WTC11 (cell line): Measurements from ENCODE around the gene C1S. TPM values are rescaled to one million over a fixed set of nuclear protein-coding genes. Genes with fewer than 3 reads are reported as not detected.
"Not testable (repeated sequence)": the region's sequence is repeated elsewhere in the genome, so short reads cannot be mapped to it uniquely, and the experiment has no call there.

Experiments used
- ATAC-seq: fragments of 200-7000 bp; cut with Tn5 transposase; 2 replicates; pipeline ENCODE4 v1.10.0; 2021; ENCODE audit warnings: mild to moderate bottlenecking, moderate library complexity
- CTCF ChIA-PET: fragments of 300-600 bp; sonication (Branson Sonifier 250); formaldehyde crosslinking; loops from one replicate; lab custom pipeline; 2021; ENCODE audit warnings: antibody characterized with exemption; lab: Charles Lee
- POLR2A ChIA-PET: fragments of 350-600 bp; sonication (Branson Sonifier 250); formaldehyde crosslinking; loops from one replicate; lab custom pipeline; 2021; ENCODE audit warnings: antibody characterized with exemption; lab: Charles Lee
- DNase-seq: peaks from one replicate; pipeline ENCODE4 v3.0.0; 2021; ENCODE audit warnings: low spot score
- H3K27ac Mint-ChIP-seq: 2 replicates; pipeline ENCODE4 v1.8.0; 2021; ENCODE audit warnings: mixed read lengths
- H3K27me3 Mint-ChIP-seq: 2 replicates; pipeline ENCODE4 v1.8.0; 2021; ENCODE audit warnings: low read depth, mild to moderate bottlenecking, moderate library complexity, mixed read lengths
- H3K36me3 Mint-ChIP-seq: 2 replicates; pipeline ENCODE4 v1.8.0; 2021; ENCODE audit warnings: mixed read lengths
- H3K4me1 Mint-ChIP-seq: 2 replicates; pipeline ENCODE4 v1.8.0; 2022; ENCODE audit warnings: mixed read lengths
- H3K4me3 Mint-ChIP-seq: 2 replicates; pipeline ENCODE4 v1.8.0; 2021; ENCODE audit warnings: mild to moderate bottlenecking, moderate library complexity, mixed read lengths
- H3K9me3 Mint-ChIP-seq: 2 replicates; pipeline ENCODE4 v1.8.0; 2021; ENCODE audit warnings: mixed read lengths
- ATF1 ChIP-seq: sonication (generic); formaldehyde crosslinking; IDR thresholded peaks from 2 replicates; pipeline ENCODE4 v1.8.1; 2023; ENCODE audit warnings: mild to moderate bottlenecking, moderate library complexity, missing genetic modification reagents
- ATF2 ChIP-seq: sonication (generic); formaldehyde crosslinking; IDR thresholded peaks from 2 replicates; pipeline ENCODE4 v1.8.1; 2022; ENCODE audit warnings: low read depth, missing genetic modification reagents, borderline replicate concordance
- E2F5 ChIP-seq: sonication (generic); formaldehyde crosslinking; IDR thresholded peaks from 2 replicates; pipeline ENCODE4 v1.8.1; 2022; ENCODE audit warnings: mild to moderate bottlenecking, moderate library complexity, missing genetic modification reagents
- ELF4 ChIP-seq: sonication (generic); formaldehyde crosslinking; IDR thresholded peaks from 2 replicates; pipeline ENCODE4 v1.8.1; 2022; ENCODE audit warnings: low read depth, mild to moderate bottlenecking, moderate library complexity, missing genetic modification reagents
- ERG ChIP-seq: fragments of 250-450 bp; sonication (Bioruptor Pico); IDR thresholded peaks from 2 replicates; pipeline ENCODE4 v1.8.0; 2021; ENCODE audit warnings: mild to moderate bottlenecking
- ETV6 ChIP-seq: sonication (generic); formaldehyde crosslinking; IDR thresholded peaks from 2 replicates; pipeline ENCODE4 v1.8.1; 2022; ENCODE audit warnings: mild to moderate bottlenecking, missing genetic modification reagents
- FOXJ3 ChIP-seq: sonication (generic); formaldehyde crosslinking; IDR thresholded peaks from 2 replicates; pipeline ENCODE4 v1.9.0; 2021; ENCODE audit warnings: missing genetic modification reagents, mild to moderate bottlenecking, borderline replicate concordance
- GRHL2 ChIP-seq: fragments of 250-450 bp; sonication (Bioruptor Pico); IDR thresholded peaks from 2 replicates; pipeline ENCODE4 v1.8.0; 2022; ENCODE audit warnings: mild to moderate bottlenecking, moderate library complexity; ENCODE audit not compliant: insufficient replicate concordance, severe bottlenecking
- HMGA2 ChIP-seq: fragments of 250-450 bp; sonication (Bioruptor Pico); IDR thresholded peaks from 2 replicates; pipeline ENCODE4 v1.4.0; 2021; ENCODE audit warnings: mild to moderate bottlenecking, moderate library complexity
- NR2C2 ChIP-seq: sonication (generic); formaldehyde crosslinking; IDR thresholded peaks from 2 replicates; pipeline ENCODE4 v1.8.0; 2022; ENCODE audit warnings: mild to moderate bottlenecking, missing genetic modification reagents
- NR3C1 ChIP-seq: sonication (generic); formaldehyde crosslinking; conservative IDR thresholded peaks from 2 replicates; pipeline ENCODE4 v1.8.1; 2023; ENCODE audit warnings: low read depth, mild to moderate bottlenecking, missing genetic modification reagents
- PRRX2 ChIP-seq: fragments of 250-450 bp; sonication (Bioruptor Pico); IDR thresholded peaks from 2 replicates; pipeline ENCODE4 v1.8.0; 2021; ENCODE audit warnings: mild to moderate bottlenecking
- RELA ChIP-seq: sonication (generic); formaldehyde crosslinking; IDR thresholded peaks from 2 replicates; pipeline ENCODE4 v1.8.1; 2022; ENCODE audit warnings: missing genetic modification reagents, mild to moderate bottlenecking, borderline replicate concordance
- RORB ChIP-seq: fragments of 250-450 bp; sonication (Bioruptor Pico); IDR thresholded peaks from 2 replicates; pipeline ENCODE4 v1.9.0; 2021; ENCODE audit warnings: mild to moderate bottlenecking
- SMAD3 ChIP-seq: sonication (generic); formaldehyde crosslinking; IDR thresholded peaks from 2 replicates; pipeline ENCODE4 v1.8.0; 2022; ENCODE audit warnings: missing genetic modification reagents, mild to moderate bottlenecking, borderline replicate concordance
- SOX15 ChIP-seq: fragments of 250-450 bp; sonication (Bioruptor Pico); IDR thresholded peaks from 2 replicates; pipeline ENCODE4 v1.9.0; 2021; ENCODE audit warnings: mild to moderate bottlenecking
- TCF7 ChIP-seq: sonication (generic); formaldehyde crosslinking; IDR thresholded peaks from 2 replicates; pipeline ENCODE4 v1.8.0; 2022; ENCODE audit warnings: mild to moderate bottlenecking, low read depth, missing genetic modification reagents, moderate library complexity
- ZNF121 ChIP-seq: sonication (generic); formaldehyde crosslinking; IDR thresholded peaks from 2 replicates; pipeline ENCODE4 v1.8.0; 2023; ENCODE audit warnings: missing genetic modification reagents
- ZNF263 ChIP-seq: sonication (generic); formaldehyde crosslinking; IDR thresholded peaks from 2 replicates; pipeline ENCODE4 v1.8.1; 2022; ENCODE audit warnings: low read depth, mild to moderate bottlenecking, moderate library complexity, missing genetic modification reagents
- ZNF317 ChIP-seq: sonication (generic); formaldehyde crosslinking; IDR thresholded peaks from 2 replicates; pipeline ENCODE4 v1.8.1; 2023; ENCODE audit warnings: low read depth, mild to moderate bottlenecking, moderate library complexity, missing genetic modification reagents, borderline replicate concordance
- ZNF416 ChIP-seq: fragments of 250-450 bp; sonication (Bioruptor Pico); IDR thresholded peaks from 2 replicates; pipeline ENCODE4 v1.9.0; 2021; ENCODE audit warnings: mild to moderate bottlenecking, inconsistent platforms
- total RNA-seq: library from RNA; stranded (reverse); gene quantifications from 3 replicates; pipeline ENCODE4 v1.2.3, GENCODE V29; 2021
- TF ChIP-seq, protein P1 (sequence below): fragments of 250-450 bp; sonication (Bioruptor Pico); IDR thresholded peaks from 2 replicates; pipeline ENCODE4 v1.9.0; 2021; ENCODE audit warnings: moderate library complexity, mild to moderate bottlenecking, inconsistent platforms, borderline replicate concordance

The C1S gene
- total RNA-seq, 1 experiment from 2014 or later, result 7.6 TPM

DNA sequence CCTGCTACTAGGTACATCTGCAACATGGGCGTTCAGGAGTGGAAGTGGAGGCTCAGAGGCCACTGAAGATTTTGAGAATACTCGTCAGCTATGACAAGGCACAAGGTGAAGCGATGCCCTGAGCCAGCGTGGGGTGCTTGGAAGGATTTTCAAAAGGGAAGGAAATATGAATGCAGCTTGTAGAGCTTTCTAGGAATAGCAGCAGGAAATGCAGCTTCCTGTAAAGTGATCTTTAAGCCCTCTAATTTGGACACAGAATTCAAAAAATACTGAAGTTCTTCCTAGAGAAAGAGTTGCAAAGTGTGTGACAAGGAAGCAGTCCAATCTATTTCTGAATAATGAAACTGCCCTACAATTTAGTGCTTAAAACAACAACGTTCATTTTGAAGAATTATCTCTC, 13.2 kb upstream of the C1S start:
- no peaks in the 10 kb centered on the region for H3K36me3 Mint-ChIP-seq
- H3K9me3 Mint-ChIP-seq, result peaks cover 5% of the 10 kb centered on the region; the same call in 1 of the 2 replicates
- DNase-seq, result no peak
- H3K27me3 Mint-ChIP-seq, result peaks cover 6% of the 10 kb centered on the region; the same call in 1 of the 2 replicates
- CTCF ChIA-PET, result no interaction called here
- no peaks in the 10 kb centered on the region for H3K4me1 Mint-ChIP-seq
- TF ChIP-seq, protein P1, sequence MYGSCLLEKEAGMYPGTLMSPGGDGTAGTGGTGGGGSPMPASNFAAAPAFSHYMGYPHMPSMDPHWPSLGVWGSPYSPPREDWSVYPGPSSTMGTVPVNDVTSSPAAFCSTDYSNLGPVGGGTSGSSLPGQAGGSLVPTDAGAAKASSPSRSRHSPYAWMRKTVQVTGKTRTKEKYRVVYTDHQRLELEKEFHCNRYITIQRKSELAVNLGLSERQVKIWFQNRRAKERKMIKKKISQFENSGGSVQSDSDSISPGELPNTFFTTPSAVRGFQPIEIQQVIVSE (CRISPR knock-in tag), result no peak
- no peak for TF ChIP-seq ZNF263 (CRISPR knock-in tag)
- no peak for TF ChIP-seq TCF7 (CRISPR knock-in tag)
- TF ChIP-seq SMAD3 (CRISPR knock-in tag), result no peak
- TF ChIP-seq ATF1 (CRISPR knock-in tag), result no peak
- no peak for TF ChIP-seq SOX15 (CRISPR knock-in tag)
- no peak for TF ChIP-seq RORB
- no peak for TF ChIP-seq ATF2 (CRISPR knock-in tag)
- TF ChIP-seq, all 79 proteins: peak for 0
- Mint-ChIP-seq H3K27ac (no peak overlapping the region), H3K4me3 (no peak overlapping the region)
- no peak for ATAC-seq
- POLR2A ChIA-PET, result no interaction called here

- H3K27me3 Mint-ChIP-seq, ATAC-seq, DNase-seq, H3K36me3 Mint-ChIP-seq, H3K4me3 Mint-ChIP-seq, POLR2A ChIA-PET, H3K27ac Mint-ChIP-seq, H3K9me3 Mint-ChIP-seq, H3K4me1 Mint-ChIP-seq: not testable (repeated sequence)
- CTCF ChIA-PET, result interaction anchor here (1.3 kb wide), 1 partner anchor 13 kb away, joined by 3 read pairs; no protein-coding TSS in a partner anchor
These were observed 11.0 kb upstream of the C1S start for GRCh38 chr12:7049445-7049951.

- POLR2A ChIA-PET, H3K4me3 Mint-ChIP-seq, H3K9me3 Mint-ChIP-seq, DNase-seq, H3K27ac Mint-ChIP-seq, H3K27me3 Mint-ChIP-seq, H3K36me3 Mint-ChIP-seq, ATAC-seq, H3K4me1 Mint-ChIP-seq: not testable (repeated sequence)
- CTCF ChIA-PET, result interaction anchor here (0.9 kb wide), 1 partner anchor 138 kb away, joined by 3 read pairs; no protein-coding TSS in a partner anchor
These were observed 10.5 kb upstream of the C1S start for GRCh38 chr12:7049973-7050372.

DNA sequence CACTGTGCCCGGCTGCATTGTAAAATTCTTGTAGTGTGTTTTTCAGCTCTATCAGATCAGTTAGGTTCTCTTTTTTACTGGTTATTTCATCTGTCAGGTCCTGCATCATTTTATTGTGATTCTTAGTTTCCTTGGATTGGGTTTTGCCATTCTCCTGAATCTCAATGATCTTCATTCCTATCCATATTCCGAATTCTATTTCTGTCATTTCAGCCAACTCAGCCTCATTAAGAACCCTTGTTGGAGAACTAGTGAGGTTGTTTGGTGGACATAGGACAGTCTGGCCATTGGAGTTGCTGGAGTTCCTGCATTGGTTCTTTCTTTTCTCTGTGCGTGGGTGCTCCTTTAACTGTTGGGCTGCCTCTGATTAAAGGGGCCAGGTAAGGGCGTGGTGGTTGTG, 5.6 kb upstream of the C1S start:
- H3K9me3 Mint-ChIP-seq, result peaks cover 5% of the 10 kb centered on the region; the same call in 1 of the 2 replicates
- ChIA-PET CTCF (interaction anchor here (1.3 to 2.0 kb wide), 5 partner anchors 12 to 110 kb away, joined by 3 to 14 read pairs (median 4); no protein-coding TSS in a partner anchor), POLR2A (no interaction called here)
- H3K36me3 Mint-ChIP-seq, result no peaks in the 10 kb centered on the region
- H3K4me3 Mint-ChIP-seq, result no peak overlapping the region
- no peak for ATAC-seq
- TF ChIP-seq ZNF317 (no peak), FOXJ3 (CRISPR knock-in tag) (no peak), NR2C2 (CRISPR knock-in tag) (no peak), ELF4 (CRISPR knock-in tag) (no peak), SOX15 (CRISPR knock-in tag) (no peak), PRRX2 (CRISPR knock-in tag) (no peak), NR3C1 (no peak), ZNF263 (CRISPR knock-in tag) (no peak), ERG (no peak), SMAD3 (CRISPR knock-in tag) (no peak), HMGA2 (CRISPR knock-in tag) (no peak), RELA (CRISPR knock-in tag) (no peak), ETV6 (CRISPR knock-in tag) (no peak), ATF1 (CRISPR knock-in tag) (no peak), ZNF121 (CRISPR knock-in tag) (no peak), ZNF416 (CRISPR knock-in tag) (no peak), GRHL2 (CRISPR knock-in tag) (no peak), RORB (no peak), E2F5 (CRISPR knock-in tag) (no peak)
- no peak for DNase-seq
- H3K27ac Mint-ChIP-seq, result 0 out of 2 replicates have a peak overlapping the region, but pooled peaks have one; percentile 51
- peaks cover 6% of the 10 kb centered on the region; the same call in 1 of the 2 replicates for H3K27me3 Mint-ChIP-seq
- peaks cover 5% of the 10 kb centered on the region for H3K4me1 Mint-ChIP-seq
